GM19467 (cell line): ENCODE data around the gene PCMTD2.

Source experiments
- ATAC-seq: cut with Tn5 transposase; IDR thresholded peaks from one replicate; pipeline ENCODE4 v1.9.1; 2021; ENCODE audit warnings: mild to moderate bottlenecking, moderate library complexity; ENCODE audit not compliant: unreplicated experiment

PCMTD2 gene

GRCh38 chr20:64238115-64238825 lies 17.3 kb upstream of the PCMTD2 start:
- no peak for ATAC-seq

- ATAC-seq: no peak
Measured at GRCh38 chr20:64238851-64239387, 16.6 kb upstream of the PCMTD2 start.

DNA sequence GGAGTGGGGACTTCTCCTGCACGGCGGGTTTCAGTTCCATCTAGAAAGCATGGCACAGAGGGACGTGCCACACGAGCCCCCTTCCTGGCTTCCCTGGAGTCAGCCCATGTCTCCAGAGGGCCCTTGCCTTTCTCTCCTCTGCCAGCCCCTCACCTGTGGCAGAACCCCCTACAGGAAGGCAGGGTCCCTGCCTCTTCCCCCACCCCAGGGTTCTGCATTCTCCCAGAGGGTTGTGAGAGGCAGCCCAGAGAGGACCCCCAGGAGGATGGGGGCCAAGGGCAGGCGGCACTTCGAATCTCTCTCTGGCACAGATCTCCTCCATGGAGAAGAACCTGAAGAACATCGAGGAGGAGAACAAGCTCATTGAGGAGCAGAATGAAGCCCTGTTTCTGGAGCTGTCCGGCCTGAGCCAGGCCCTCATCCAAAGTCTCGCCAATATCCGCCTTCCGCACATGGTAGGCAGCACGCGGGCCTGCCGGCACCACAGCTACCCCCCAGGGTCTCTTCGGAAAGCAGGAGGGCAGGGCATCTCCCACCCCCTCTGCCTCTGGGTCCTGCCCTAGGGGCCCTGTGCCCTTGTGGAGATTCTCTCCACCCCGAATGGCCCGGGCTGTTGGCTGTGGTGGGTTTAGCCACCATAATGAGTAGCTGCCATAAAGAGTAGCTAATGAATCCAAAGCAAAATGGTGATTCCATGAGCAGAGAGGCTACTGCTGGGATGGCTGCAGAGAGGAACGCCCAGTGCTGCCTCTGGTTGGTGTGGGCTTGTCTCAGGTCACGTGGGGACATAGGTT lies 15.9 kb upstream of the PCMTD2 start:
- no peak for ATAC-seq

DNA sequence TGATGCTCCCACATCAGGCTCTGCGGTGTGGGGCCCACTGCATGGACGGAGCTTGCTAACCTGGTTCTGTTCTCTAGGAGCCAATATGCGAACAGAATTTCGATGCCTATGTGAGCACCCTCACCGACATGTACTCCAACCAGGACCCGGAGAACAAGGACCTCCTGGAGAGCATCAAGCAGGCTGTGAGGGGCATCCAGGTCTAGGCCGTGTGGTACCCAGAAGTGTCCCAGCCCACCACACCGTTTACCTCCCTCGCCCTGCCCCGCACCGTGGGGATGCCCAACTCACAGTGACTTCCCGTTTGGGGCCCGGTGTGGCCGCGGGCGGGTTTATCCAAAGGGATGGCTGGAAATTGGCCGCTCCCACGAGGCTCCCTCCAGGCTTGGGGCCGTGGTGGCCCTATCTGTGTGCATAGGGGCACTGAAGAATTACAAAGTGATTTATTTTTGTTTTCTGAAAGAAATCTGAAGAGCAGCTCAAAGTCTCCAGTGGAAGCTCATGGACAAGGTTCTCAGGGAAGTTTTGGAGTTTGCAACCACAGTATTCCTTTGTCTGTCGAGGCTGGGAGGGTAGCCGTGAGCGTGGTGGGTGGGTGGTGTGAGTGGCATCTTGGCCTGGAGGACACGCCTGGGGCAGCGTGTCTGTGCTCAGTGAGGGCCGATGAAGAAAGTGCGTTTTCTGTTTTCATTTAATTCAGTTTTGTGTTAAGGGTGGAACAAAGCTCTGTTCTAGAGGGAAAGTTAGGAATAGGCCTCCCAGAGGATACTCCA lies 15.1 kb upstream of the PCMTD2 start:
- ATAC-seq: no peak

GRCh38 chr20:64241061-64241460 lies 14.5 kb upstream of the PCMTD2 start:
- ATAC-seq: no peak

- ATAC-seq: no peak
Measured at GRCh38 chr20:64242003-64242796, 13.3 kb upstream of the PCMTD2 start.

GRCh38 chr20:64242797-64243475 lies 12.6 kb upstream of the PCMTD2 start:
- no peak for ATAC-seq

DNA sequence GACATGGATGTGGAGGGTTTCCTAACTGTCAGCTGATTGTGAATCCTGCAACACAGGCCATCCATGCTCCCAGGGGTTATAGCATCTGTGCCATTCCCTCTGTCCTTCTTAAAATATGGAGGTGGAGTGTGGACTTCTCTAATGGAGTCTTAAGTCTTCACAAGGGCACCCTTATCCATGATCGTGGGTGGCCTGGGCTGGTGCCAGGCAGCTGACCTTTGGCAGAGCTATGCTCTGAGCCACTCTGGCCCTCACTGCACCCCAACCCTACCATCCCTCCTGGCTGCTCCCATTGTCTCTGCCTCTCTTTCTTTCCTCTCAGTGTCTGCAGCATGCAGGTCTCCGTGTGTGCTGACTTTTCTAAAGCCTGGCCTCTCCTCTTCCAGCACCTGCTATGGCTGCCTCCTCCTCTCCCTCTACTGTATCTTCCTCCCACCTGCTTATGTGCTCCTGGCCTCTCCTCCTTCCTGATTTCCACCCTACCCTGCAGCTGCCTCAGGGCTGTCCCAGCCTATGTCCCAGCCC lies 11.2 kb upstream of the PCMTD2 start:
- no peak for ATAC-seq

- ATAC-seq: no peak
Measured at GRCh38 chr20:64244870-64245603, 10.5 kb upstream of the PCMTD2 start.

DNA sequence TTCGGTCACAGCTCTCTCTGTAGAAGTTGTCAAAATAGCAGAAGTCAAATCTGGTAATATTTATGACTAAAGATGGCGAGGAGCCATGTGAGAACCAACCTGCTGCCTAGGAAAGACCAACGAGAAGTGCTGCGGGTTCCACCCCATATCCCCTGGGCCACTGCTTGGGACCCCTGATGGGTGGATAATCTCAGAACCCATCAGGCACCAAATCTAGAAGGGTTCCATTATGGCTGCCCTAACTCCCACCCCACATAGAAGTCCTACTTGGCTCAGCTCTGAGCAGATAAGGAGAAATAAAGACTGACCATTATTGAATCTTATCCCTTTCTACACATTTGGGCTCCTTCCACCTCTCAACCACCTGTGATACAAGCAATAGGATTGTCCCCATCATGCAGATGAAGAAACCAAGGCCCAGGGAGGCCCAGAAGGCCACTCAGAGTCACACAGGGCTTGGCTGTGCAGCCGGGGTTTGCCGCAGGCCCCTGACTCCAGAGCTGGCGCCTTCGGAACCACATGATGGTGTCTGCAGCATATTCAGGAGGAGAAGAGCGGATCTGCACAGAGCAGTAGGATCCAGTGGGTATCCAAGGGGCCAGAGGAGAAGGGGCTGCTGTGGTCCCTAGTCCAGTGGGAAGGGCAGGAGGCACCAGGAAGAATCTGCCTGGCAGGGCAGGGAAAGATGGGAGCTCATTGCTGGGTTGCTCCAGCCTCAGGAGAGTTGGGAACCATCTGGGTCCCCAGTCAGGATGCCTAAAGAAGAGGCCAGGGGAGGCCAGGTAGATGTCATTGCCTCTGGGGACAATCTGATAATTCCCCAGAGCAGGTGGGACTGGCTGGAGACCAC lies 9.6 kb upstream of the PCMTD2 start:
- no peak for ATAC-seq

- ATAC-seq: no peak
Measured at GRCh38 chr20:64246616-64247306, 8.8 kb upstream of the PCMTD2 start.

DNA sequence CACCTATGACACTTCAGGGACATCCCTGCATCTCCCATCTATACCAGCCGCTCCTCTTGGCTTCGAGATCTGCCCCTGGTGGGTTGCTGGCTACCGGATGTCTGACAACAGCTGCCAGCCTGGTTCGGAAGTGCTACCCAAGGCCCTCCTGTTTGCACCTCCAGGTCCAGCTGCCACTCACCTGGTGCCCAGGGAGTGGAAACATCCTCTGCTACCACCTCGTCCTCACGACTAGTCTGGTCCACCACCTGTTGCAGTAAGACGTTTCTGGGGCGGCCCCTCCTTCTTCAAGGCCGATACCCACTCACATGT lies 8.3 kb upstream of the PCMTD2 start:
- ATAC-seq: no peak

DNA sequence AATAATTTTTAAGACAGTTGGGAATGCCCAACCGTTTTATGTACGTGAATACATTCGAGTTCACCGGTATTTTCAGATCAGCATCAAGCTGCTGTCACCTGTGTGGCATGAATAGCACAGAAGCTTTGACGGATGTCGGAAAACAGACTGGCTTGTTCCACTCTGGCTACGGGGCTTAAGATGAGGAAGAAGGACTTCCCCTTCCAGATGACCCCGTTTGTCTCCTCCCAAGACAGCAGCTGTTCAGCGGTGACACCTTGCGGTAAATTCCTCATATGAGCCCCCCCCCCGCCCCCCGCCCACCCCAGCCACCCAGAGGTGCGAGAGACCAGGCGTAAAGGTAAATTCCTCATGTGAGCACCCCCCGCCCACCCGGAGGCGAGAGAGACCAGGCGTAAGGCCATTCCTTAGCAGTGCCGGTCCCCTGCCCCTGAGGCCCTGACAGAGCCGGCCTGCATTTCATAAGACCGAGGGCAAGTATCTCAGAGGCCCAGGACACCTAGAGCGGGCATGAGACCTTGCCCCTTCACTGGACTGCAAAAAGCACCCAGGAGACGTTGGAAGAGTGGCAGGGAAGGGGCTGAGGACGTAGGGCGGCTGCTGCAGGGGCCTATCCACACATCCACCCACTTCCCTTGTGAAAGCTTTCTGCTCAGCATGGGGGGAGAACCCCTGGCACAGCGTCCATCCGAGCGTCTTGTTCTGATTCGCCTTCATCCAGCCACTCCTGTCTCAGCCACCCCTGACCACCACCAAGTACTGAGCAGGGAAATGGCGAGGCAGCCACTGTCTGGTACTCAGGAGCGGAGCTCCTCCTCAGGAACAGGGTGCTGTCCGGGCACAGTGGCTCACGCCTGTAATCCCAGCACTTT lies 7.3 kb upstream of the PCMTD2 start:
- no peak for ATAC-seq

DNA sequence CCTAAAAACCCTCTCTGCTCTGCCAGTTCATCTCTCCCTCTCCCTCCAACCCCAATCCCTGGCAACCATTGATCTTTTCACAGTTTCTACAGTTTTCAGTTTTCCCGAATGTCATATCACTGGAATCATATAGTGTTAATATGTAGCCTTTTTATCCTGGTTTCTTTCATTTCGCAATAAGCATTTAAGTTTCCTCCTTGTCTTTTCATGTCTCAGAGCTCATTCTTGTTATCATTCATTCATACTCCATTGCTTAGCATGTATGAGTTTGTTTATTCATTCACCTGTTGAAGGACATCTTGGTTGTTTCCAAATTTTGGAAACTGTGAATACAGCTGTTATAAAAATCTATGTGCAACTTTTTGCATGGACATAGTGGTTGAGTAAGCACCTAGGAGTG lies 5.5 kb upstream of the PCMTD2 start:
- ATAC-seq: no peak

DNA sequence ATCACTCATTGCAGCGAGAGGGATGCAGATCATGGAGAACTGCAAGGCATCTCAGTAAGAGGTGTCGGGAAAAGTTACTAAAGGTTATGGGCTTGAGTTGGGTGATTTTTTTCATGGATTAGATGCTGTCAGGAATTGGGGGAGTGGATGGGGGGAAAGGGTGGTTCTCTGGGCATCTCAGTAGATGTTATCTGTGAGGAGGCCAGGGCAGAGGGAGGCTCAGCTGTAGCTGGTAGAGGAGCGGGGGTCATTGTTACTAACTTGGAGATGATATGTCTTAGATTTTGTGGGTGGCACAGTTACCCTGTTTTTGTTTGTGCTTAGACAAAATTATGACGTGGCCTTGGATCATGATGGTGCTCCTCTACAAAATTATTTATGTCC lies 2.6 kb upstream of the PCMTD2 start:
- ATAC-seq: no peak

DNA sequence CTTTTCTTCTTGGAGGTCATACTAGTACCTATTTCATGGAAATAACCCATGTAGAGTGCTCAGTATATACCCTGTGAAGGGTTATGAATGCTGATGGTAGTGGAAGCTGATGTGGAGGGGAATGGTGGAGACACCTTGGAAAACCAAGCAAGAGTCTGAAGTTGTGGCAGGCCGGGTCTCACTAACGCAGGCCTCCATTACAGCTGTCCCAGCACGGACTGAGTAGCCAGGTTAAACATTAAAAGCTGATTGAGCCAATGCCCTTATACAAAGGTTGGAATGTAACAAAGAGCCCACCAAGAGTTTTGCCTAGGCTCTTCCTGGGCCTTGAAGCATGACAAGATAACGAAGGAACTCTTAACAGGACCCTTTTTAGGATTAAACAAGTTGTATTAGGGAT lies 2.1 kb upstream of the PCMTD2 start:
- ATAC-seq: no peak

DNA sequence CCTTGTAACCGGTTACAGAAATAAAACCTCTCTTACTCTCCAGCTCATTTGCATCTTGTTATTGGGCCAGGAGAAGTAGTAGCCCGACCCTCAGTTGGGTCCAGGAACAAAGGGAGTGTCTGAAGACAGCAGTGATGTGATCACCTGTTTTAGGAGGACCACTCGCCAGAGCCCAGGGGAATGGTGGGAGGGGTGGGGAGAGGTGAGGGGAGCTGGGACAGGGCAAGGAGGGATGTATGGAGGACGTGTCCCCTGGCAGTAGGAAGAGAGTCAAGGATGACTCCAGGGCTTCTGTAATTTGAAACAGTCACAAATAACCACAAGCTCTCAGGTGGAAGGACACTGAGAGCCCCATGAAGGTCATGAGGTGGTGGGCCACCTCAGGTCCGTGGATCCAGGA lies 1.4 kb upstream of the PCMTD2 start:
- no peak for ATAC-seq
